ENCODE measurements around the gene TOP2B.

TOP2B gene

GRCh38 chr3:25578059-25578458 lies 86.6 kb downstream of the TOP2B start:
- H3F3A ChIP-seq (ENCODE audit: control insufficient read depth, insufficient read depth): no peaks in the 10 kb centered on the region
- no peak overlapping the region for H3K27ac ChIP-seq (ENCODE audit: low read depth, low read length)

GRCh38 chr3:25576831-25577454 lies 87.8 kb downstream of the TOP2B start:
- Histone ChIP-seq H3K4me3 (ENCODE audit: low read length) (no peak overlapping the region), H3K4me1 (ENCODE audit: control insufficient read depth, low read length) (no peaks in the 10 kb centered on the region), H3K9me3 (ENCODE audit: control insufficient read depth, insufficient read depth, low read length) (no peaks in the 10 kb centered on the region), H3K36me3 (ENCODE audit: control insufficient read depth, low read length) (no peaks in the 10 kb centered on the region), H3K27me3 (ENCODE audit: control insufficient read depth, low read length) (no peaks in the 10 kb centered on the region), H3K27ac (ENCODE audit: low read depth, low read length) (no peak overlapping the region), H3K79me2 (ENCODE audit: control insufficient read depth, low read length) (no peaks in the 10 kb centered on the region), H4K20me1 (ENCODE audit: control insufficient read depth, insufficient read depth, low read depth, low read length) (no peaks in the 10 kb centered on the region), H3K9me2 (replicated peaks; ENCODE audit: control insufficient read depth, low read length) (no peaks in the 10 kb centered on the region), H3F3A (ENCODE audit: control insufficient read depth, insufficient read depth) (no peaks in the 10 kb centered on the region), H3K4me2 (ENCODE audit: low read length) (no peak overlapping the region)
- TF ChIP-seq EZH2phosphoT487 (IDR thresholded peaks at IDR 0.05; ENCODE audit: borderline replicate concordance, low read length) (no peak), CTCF (IDR thresholded peaks at IDR 0.05; ENCODE audit: low read depth, low read length, poor library complexity, severe bottlenecking) (no peak)

More at GRCh38 chr3:25578059-25578458, 86.6 kb downstream of the TOP2B start:
- no peaks in the 10 kb centered on the region for H3K9me2 ChIP-seq (replicated peaks; ENCODE audit: control insufficient read depth, low read length)
- H3K9me3 ChIP-seq (ENCODE audit: control insufficient read depth, insufficient read depth, low read length): no peaks in the 10 kb centered on the region
- TF ChIP-seq CTCF (IDR thresholded peaks at IDR 0.05; ENCODE audit: low read depth, low read length, poor library complexity, severe bottlenecking) (no peak), EZH2phosphoT487 (IDR thresholded peaks at IDR 0.05; ENCODE audit: borderline replicate concordance, low read length) (no peak)
- H3K79me2 ChIP-seq (ENCODE audit: control insufficient read depth, low read length): no peaks in the 10 kb centered on the region
- no peak overlapping the region for H3K4me2 ChIP-seq (ENCODE audit: low read length)
- H3K36me3 ChIP-seq (ENCODE audit: control insufficient read depth, low read length): no peaks in the 10 kb centered on the region
- H4K20me1 ChIP-seq (ENCODE audit: control insufficient read depth, insufficient read depth, low read depth, low read length): no peaks in the 10 kb centered on the region
- no peaks in the 10 kb centered on the region for H3K4me1 ChIP-seq (ENCODE audit: control insufficient read depth, low read length)
- H3K27me3 ChIP-seq (ENCODE audit: control insufficient read depth, low read length): no peaks in the 10 kb centered on the region
- no peak overlapping the region for H3K4me3 ChIP-seq (ENCODE audit: low read length)

- Histone ChIP-seq H3K27ac (ENCODE audit: low read depth, low read length) (no peak overlapping the region), H3K4me2 (ENCODE audit: low read length) (no peak overlapping the region), H3K36me3 (ENCODE audit: control insufficient read depth, low read length) (no peaks in the 10 kb centered on the region), H3K27me3 (ENCODE audit: control insufficient read depth, low read length) (no peaks in the 10 kb centered on the region), H3K79me2 (ENCODE audit: control insufficient read depth, low read length) (no peaks in the 10 kb centered on the region), H3F3A (ENCODE audit: control insufficient read depth, insufficient read depth) (no peaks in the 10 kb centered on the region), H3K4me3 (ENCODE audit: low read length) (no peak overlapping the region), H4K20me1 (ENCODE audit: control insufficient read depth, insufficient read depth, low read depth, low read length) (no peaks in the 10 kb centered on the region), H3K4me1 (ENCODE audit: control insufficient read depth, low read length) (no peaks in the 10 kb centered on the region), H3K9me3 (ENCODE audit: control insufficient read depth, insufficient read depth, low read length) (no peaks in the 10 kb centered on the region), H3K9me2 (replicated peaks; ENCODE audit: control insufficient read depth, low read length) (no peaks in the 10 kb centered on the region)
- TF ChIP-seq EZH2phosphoT487 (IDR thresholded peaks at IDR 0.05; ENCODE audit: borderline replicate concordance, low read length) (no peak), CTCF (IDR thresholded peaks at IDR 0.05; ENCODE audit: low read depth, low read length, poor library complexity, severe bottlenecking) (no peak)
These were observed 88.6 kb downstream of the TOP2B start for GRCh38 chr3:25576146-25576545.

All from DOHH2 (cell line).